RWPE1 (cell line): ENCODE data around the gene SENP6.
"Not testable (repeated sequence)": the region's sequence is repeated elsewhere in the genome, so short reads cannot be mapped to it uniquely, and the experiment has no call there.

ENCODE experiments used
- CTCF ChIA-PET: fragments of 350-600 bp; sonication (Branson Sonifier 250); formaldehyde crosslinking; extraction: SDS; loops from one replicate; lab custom pipeline; 2021; lab: Yijun Ruan, JAX
- POLR2A ChIA-PET: fragments of 400-600 bp; formaldehyde crosslinking; extraction: SDS; loops from one replicate; lab custom pipeline; 2020; ENCODE audit warnings: antibody characterized with exemption; ENCODE audit not compliant: low non-redundant PET; lab: Yijun Ruan, JAX
- DNase-seq: peaks from one replicate; pipeline ENCODE4 v3.0.0; 2012; ENCODE audit warnings: low spot score
- H3K27ac ChIP-seq: fragments of 450-650 bp; 2 replicates; pipeline ENCODE4 v1.5.1; 2017
- CTCF ChIP-seq: fragments of 450-650 bp; conservative IDR thresholded peaks from 2 replicates; pipeline ENCODE4 v1.5.1; 2017; ENCODE audit warnings: low read depth, mild to moderate bottlenecking

SENP6 gene

GRCh38 chr6:75624335-75624734 is 22.7 kb downstream of the SENP6 start:
- H3K27ac ChIP-seq = no peak overlapping the region
- no peak for DNase-seq
- TF ChIP-seq CTCF = no peak
- ChIA-PET CTCF (no interaction called here), POLR2A (no interaction called here)

- no peak for TF ChIP-seq CTCF
- DNase-seq = no peak
- no peak overlapping the region for H3K27ac ChIP-seq
- POLR2A ChIA-PET = no interaction called here
- CTCF ChIA-PET = no interaction called here
Observed at GRCh38 chr6:75624988-75625387, 23.3 kb downstream of the SENP6 start.

GRCh38 chr6:75626561-75626960 is 24.9 kb downstream of the SENP6 start:
- TF ChIP-seq CTCF = no peak
- CTCF ChIA-PET = no interaction called here
- POLR2A ChIA-PET = no interaction called here
- no peak overlapping the region for H3K27ac ChIP-seq
- no peak for DNase-seq

GRCh38 chr6:75627708-75628107 is 26.0 kb downstream of the SENP6 start:
- CTCF ChIA-PET, H3K27ac ChIP-seq, DNase-seq, POLR2A ChIA-PET: not testable (repeated sequence)

GRCh38 chr6:75631859-75632635 is 30.4 kb downstream of the SENP6 start:
- ChIA-PET POLR2A (no interaction called here), CTCF (no interaction called here)
- H3K27ac ChIP-seq = no peak overlapping the region

GRCh38 chr6:75633045-75633444 is 31.4 kb downstream of the SENP6 start:
- CTCF ChIA-PET = no interaction called here
- DNase-seq = no peak
- TF ChIP-seq CTCF = no peak
- POLR2A ChIA-PET = no interaction called here
- no peak overlapping the region for H3K27ac ChIP-seq

More at GRCh38 chr6:75631859-75632635, 30.4 kb downstream of the SENP6 start:
- no peak for DNase-seq
- TF ChIP-seq CTCF = no peak

GRCh38 chr6:75642311-75642710 is 40.6 kb downstream of the SENP6 start:
- no peak overlapping the region for H3K27ac ChIP-seq
- CTCF ChIA-PET = no interaction called here
- POLR2A ChIA-PET = no interaction called here
- DNase-seq = no peak
- no peak for TF ChIP-seq CTCF
